Mucosa of stomach (tissue), 1 donor: ENCODE results near the gene CD55.

ENCODE experiments used
- H3K27me3 ChIP-seq: one replicate; pipeline ENCODE4 v1.7.0; 2013; ENCODE audit warnings: mild to moderate bottlenecking, low read length; ENCODE audit not compliant: control insufficient read depth, insufficient read depth
- H3K36me3 ChIP-seq: one replicate; pipeline ENCODE4 v1.7.0; 2013; ENCODE audit warnings: low read length; ENCODE audit not compliant: control insufficient read depth, insufficient read depth
- H3K4me1 ChIP-seq: one replicate; pipeline ENCODE4 v1.7.0; 2013; ENCODE audit warnings: mild to moderate bottlenecking, low read length; ENCODE audit not compliant: control insufficient read depth, insufficient read depth
- H3K4me3 ChIP-seq: one replicate; pipeline ENCODE4 v1.7.0; 2013; ENCODE audit warnings: low read length
- H3K9ac ChIP-seq: one replicate; pipeline ENCODE4 v1.7.0; 2013; ENCODE audit warnings: mild to moderate bottlenecking, low read length, moderate library complexity
- H3K9me3 ChIP-seq: one replicate; pipeline ENCODE4 v1.7.0; 2013; ENCODE audit warnings: mild to moderate bottlenecking, low read length, moderate library complexity; ENCODE audit not compliant: control insufficient read depth
- donor health status: Pancreatic carcinoma.

Gene CD55

GRCh38 chr1:207334337-207334736 is 12.9 kb downstream of the CD55 start:
- Histone ChIP-seq H3K27me3 (no peaks in the 10 kb centered on the region), H3K9me3 (no peaks in the 10 kb centered on the region), H3K36me3 (peaks cover 5% of the 10 kb centered on the region), H3K4me3 (no peak overlapping the region), H3K9ac (no peak overlapping the region), H3K4me1 (peaks cover 11% of the 10 kb centered on the region)

- no peak overlapping the region for H3K9ac ChIP-seq
- H3K9me3 ChIP-seq = no peaks in the 10 kb centered on the region
- H3K27me3 ChIP-seq = no peaks in the 10 kb centered on the region
- peaks cover 5% of the 10 kb centered on the region for H3K36me3 ChIP-seq
- no peak overlapping the region for H3K4me3 ChIP-seq
- H3K4me1 ChIP-seq = peaks cover 11% of the 10 kb centered on the region
Measured at GRCh38 chr1:207335138-207335537, 13.7 kb downstream of the CD55 start.

DNA sequence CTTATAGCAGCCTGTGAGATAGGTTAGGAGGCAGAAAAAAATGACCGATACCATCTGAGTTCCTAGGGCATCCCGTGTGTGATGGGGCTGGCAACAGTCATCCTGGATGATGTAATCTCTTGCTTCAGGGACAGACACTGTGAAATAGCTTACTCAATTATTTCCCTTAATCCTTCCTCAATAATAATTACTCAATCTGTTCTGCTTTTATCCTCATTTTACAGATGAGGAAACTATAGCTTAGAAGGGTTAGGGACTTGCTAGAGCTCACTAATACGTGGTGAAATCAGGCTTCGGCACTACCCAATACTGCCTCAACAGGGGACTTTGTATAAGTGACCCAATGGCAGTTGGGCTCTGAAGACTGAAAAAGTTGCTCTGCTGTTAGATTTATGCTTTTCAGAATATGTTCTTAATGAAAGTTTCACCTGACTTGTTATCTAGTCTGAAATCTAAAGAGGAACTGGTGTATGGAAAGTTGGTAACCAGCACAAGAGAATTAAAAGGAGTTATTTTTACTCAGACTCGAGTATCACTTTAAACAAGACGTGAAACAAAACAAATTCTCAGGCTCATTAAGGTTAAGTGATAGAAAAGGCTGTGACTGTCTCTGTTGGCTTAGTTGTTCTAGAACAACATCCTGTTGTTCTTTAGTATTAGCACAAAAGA is 14.4 kb downstream of the CD55 start:
- Histone ChIP-seq H3K36me3 (peaks cover 5% of the 10 kb centered on the region), H3K27me3 (no peaks in the 10 kb centered on the region), H3K4me1 (peaks cover 11% of the 10 kb centered on the region), H3K9ac (no peak overlapping the region), H3K9me3 (no peaks in the 10 kb centered on the region), H3K4me3 (no peak overlapping the region)

- Histone ChIP-seq H3K4me1 (peaks cover 11% of the 10 kb centered on the region), H3K9me3 (no peaks in the 10 kb centered on the region), H3K27me3 (no peaks in the 10 kb centered on the region), H3K36me3 (peaks cover 5% of the 10 kb centered on the region), H3K9ac (no peak overlapping the region), H3K4me3 (no peak overlapping the region)
Measured at GRCh38 chr1:207336559-207337467, 15.3 kb downstream of the CD55 start.

- H3K36me3 ChIP-seq = no peaks in the 10 kb centered on the region
Measured at GRCh38 chr1:207342332-207342731, 20.9 kb downstream of the CD55 start.

DNA sequence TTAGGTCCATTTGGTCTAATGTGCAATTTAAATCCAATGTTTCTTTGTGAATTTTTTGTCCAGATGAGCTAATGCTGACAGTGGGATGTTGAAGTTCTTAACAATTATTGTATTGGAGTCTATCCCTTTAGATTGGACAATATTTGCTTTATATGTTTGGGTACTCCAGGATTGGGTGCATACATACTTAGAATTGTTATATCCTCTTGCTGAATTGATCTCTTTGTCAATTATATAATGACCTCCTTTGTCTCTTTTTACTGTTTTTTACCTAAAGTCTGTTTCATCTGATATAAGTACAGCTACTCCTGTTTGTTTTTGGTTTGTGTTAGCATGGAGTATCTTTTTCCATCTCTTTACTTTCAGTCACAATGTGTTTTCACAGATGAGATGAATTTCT is 22.2 kb downstream of the CD55 start:
- Histone ChIP-seq H3K4me3 (no peak overlapping the region), H3K36me3 (no peaks in the 10 kb centered on the region), H3K9ac (no peak overlapping the region), H3K4me1 (peaks cover 1% of the 10 kb centered on the region), H3K9me3 (no peaks in the 10 kb centered on the region), H3K27me3 (no peaks in the 10 kb centered on the region)

More at GRCh38 chr1:207342332-207342731, 20.9 kb downstream of the CD55 start:
- H3K27me3 ChIP-seq = no peaks in the 10 kb centered on the region
- H3K9me3 ChIP-seq = no peaks in the 10 kb centered on the region
- H3K4me1 ChIP-seq = peaks cover 3% of the 10 kb centered on the region
- no peak overlapping the region for H3K9ac ChIP-seq
- no peak overlapping the region for H3K4me3 ChIP-seq

DNA sequence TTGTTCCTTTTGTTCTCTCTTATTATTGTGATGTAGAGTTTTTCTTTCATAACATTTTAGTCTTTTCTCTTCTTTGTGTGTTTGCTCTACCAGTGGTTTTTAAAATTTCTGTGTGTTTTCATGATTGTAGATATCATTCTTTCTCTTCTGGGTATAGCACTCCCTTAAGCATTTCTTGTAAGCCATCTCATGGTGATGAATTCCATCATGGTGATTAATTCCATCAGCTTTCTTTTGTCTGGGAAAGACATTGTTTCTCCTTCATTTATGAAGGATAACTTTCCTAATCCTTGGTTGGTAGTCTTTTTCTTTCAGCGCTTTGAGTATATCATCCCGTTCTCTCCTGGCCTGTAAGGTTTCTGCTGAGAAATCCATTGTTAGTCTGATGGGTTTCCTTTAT is 22.7 kb downstream of the CD55 start:
- Histone ChIP-seq H3K9ac (no peak overlapping the region), H3K36me3 (no peaks in the 10 kb centered on the region), H3K4me1 (no peaks in the 10 kb centered on the region), H3K4me3 (no peak overlapping the region), H3K9me3 (no peaks in the 10 kb centered on the region), H3K27me3 (no peaks in the 10 kb centered on the region)

DNA sequence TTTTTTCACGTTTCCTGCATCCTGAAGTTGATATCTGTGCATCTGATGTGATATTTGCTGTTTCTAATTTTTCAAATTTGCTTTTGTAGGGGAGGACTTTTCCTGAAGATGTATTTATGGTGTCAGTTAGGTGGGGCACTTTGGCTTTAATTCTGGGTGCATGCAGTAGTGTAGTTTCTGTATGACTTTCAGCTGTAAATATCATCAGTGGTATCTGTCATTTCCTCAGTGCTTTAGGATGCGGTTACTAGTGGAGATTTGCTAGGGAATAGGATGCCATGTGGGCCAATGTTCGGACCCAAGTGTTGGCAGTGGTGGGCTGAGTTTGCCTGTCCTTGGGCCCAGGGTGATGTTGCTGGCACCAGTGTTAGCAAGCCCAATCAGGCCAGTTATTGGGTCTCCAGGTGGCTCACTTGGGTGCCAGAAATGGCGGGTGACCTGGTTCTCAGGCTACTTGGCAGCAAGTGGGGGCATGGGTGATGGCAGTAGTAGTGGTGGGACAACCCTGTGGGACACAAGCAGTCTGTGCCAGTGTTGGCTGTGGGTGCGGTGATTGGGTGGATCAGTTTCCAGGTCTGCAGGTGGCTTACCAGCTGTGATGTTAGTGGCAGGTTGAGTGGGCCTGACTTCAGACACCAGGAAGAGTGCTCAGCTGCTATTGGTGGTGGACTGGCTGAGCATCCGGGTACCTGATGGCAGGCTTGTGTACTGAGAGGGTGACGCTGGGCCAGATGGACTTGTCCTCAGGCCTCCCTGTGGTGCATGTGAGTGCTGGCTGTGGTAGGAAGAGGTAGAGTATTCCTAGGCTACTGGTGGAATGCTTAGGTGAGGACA is 24.4 kb downstream of the CD55 start:
- Histone ChIP-seq H3K4me3 (no peak overlapping the region), H3K36me3 (no peaks in the 10 kb centered on the region), H3K9ac (no peak overlapping the region), H3K9me3 (no peaks in the 10 kb centered on the region), H3K27me3 (no peaks in the 10 kb centered on the region), H3K4me1 (no peaks in the 10 kb centered on the region)

DNA sequence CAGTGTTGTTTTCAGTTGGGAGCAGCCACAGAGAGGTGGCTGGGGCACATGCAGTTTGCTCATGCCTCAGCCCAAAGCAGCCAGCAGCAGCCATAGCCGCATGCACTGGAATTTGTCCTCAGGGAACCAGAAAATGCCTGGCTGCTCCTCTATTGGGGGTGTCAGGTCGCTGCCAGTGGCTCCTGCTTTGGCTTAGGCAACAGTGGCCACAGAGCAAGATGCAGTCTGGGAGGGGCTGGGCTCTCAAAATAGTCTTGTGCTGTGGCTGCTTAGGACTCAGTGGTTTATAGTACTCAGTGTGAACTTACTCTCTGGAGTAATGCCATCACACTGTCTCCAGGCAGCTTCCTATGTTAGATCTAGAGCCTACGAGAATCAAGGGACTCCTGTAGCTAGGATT is 25.0 kb downstream of the CD55 start:
- Histone ChIP-seq H3K4me3 (no peak overlapping the region), H3K9me3 (no peaks in the 10 kb centered on the region), H3K36me3 (no peaks in the 10 kb centered on the region), H3K4me1 (no peaks in the 10 kb centered on the region), H3K9ac (no peak overlapping the region), H3K27me3 (no peaks in the 10 kb centered on the region)

DNA sequence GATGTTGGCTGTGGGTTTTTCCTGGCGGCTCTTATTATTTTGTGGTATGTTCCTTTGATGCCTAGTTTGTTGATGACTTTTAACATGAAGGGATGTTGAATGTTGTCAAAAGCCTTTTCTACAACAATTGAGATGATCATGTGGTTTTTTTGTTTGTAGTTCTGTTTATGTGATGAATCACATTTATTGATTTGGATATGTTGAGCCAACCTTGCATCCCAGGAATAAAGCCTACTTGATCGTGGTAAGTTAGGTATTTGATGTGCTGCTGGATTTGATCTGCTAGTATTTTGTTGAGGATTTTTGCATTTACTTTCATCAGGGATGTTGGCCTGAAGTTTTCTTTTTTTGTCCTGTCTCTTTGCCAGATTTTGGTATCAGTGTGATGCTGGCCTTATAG is 28.5 kb downstream of the CD55 start:
- H3K27me3 ChIP-seq = no peaks in the 10 kb centered on the region
- H3K4me3 ChIP-seq = no peak overlapping the region
- no peaks in the 10 kb centered on the region for H3K9me3 ChIP-seq
- H3K36me3 ChIP-seq = no peaks in the 10 kb centered on the region
- no peak overlapping the region for H3K9ac ChIP-seq
- H3K4me1 ChIP-seq = no peaks in the 10 kb centered on the region

- Histone ChIP-seq H3K36me3 (no peaks in the 10 kb centered on the region), H3K4me1 (no peaks in the 10 kb centered on the region), H3K27me3 (no peaks in the 10 kb centered on the region), H3K9ac (no peak overlapping the region), H3K4me3 (no peak overlapping the region), H3K9me3 (no peaks in the 10 kb centered on the region)
Measured at GRCh38 chr1:207352554-207352953, 31.1 kb downstream of the CD55 start.

DNA sequence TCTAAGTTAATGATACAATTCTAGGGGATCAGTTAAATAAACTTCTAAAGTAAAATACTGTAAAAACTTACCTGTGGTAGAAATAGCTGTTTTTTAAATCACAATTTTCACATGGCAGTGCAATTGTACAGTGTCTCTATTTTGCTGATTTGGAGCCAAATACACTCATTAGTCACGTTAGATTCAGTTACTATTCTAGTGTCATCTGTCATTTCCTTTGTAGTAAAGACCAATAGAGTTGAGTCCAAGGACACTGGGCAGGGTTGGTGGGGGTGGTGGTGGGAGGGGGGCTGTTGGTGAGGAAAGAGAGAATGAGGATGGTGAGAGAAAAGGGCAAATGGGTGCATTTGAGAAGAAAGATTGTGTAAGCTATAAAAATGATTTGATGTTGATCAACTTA is 33.6 kb downstream of the CD55 start:
- Histone ChIP-seq H3K9me3 (no peaks in the 10 kb centered on the region), H3K27me3 (no peaks in the 10 kb centered on the region), H3K36me3 (no peaks in the 10 kb centered on the region), H3K4me1 (no peaks in the 10 kb centered on the region), H3K9ac (no peak overlapping the region), H3K4me3 (no peak overlapping the region)
